Renal pelvis (tissue), 4 donors: ENCODE data around the gene HSD3B1. TPM values are rescaled to one million over a fixed set of nuclear protein-coding genes. Genes with fewer than 3 reads are reported as not detected.
"Not testable (repeated sequence)": the region's sequence is repeated elsewhere in the genome, so short reads cannot be mapped to it uniquely, and the experiment has no call there.

Experiments used
- DNase-seq: peaks from one replicate; pipeline ENCODE4 v3.0.0-alpha.2; 2013
- polyA plus RNA-seq, 3 donors: library from polyadenylated mRNA; unstranded; fragments of 120-200 nt; gene quantifications; one replicate each; pipeline ENCODE4 v1.2.1, GENCODE V29; 2013; ENCODE audit not compliant: insufficient read length in 3 of 3

HSD3B1 gene
- polyA plus RNA-seq, 3 donors: 0.17 to 0.82 (median 0.49) TPM

DNA sequence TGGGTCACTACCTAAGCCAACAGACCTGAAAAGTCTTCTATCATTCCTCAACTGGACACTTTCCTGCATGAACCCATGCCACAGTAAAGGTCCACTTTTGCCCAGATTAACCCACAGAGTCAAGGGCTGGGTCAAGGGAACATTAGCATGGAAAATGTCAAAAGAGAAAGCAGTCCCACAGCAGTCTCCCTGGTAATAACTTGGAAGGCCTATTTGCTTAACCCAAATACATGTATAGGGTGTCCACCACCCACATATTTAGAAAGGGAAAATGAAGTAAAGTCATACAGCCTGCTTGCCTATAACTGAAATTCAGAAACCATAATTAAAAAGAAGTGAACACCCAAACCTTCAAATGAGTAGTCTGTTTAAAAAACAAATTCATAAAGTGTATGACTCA is 16.1 kb upstream of the HSD3B1 start:
- no peak for DNase-seq

DNA sequence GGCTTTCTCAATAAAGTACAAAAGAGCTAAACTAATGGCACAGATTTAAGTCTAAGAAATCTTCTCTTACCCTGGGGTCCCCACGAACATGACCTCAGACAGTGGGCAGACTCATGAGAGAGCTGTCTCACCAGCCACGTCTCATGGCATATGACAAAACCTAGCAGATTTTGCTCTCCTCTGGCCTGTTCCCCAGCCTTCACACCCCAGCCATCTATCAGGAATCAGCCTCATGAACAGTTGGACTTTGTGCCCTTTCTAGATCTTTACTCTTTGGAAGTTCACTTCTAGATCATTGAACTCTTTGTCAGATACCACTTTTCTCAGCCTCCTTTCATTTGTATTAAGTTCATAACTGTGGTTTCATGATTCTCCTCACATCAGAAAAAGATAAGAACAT is 14.2 kb upstream of the HSD3B1 start:
- DNase-seq: no peak

DNA sequence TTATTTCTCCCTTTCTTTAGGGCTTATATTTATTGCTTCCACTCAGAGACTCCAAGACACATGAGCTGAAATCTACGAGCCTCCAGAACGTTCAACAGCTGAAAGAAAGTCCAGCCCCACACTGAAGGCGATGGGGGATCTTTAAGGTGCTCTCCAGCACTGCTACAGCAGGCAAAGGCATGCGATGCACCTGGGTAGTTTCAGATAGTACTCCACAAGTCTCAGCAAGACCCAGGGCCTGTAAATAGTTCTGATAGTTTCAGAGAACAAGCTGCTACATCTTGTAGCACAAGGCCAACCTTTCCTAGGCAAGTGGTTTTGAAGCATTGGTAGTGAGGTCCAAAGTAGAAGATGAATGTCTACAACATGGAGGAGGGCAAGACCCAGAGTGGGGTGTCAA is 2.2 kb upstream of the HSD3B1 start:
- DNase-seq: no peak

DNA sequence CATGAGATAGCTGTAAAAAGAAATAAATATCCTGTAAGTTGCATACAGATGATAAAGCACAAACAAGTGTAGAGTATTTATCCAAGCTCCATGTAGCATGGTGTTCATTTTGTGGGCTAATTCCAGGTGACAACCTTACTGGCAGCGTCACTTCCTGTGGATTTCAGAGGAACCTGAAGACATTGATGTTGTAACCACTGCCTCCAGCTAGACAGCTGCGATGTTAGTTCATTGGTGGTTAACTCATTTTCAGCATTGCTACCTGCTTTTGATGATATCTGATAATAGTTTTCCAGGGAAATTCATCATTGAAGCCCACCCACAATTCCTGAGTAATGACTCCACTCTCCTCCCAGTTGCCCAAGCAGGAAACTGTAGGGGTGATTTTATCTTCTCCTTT is 3.0 kb downstream of the HSD3B1 start:
- no peak for DNase-seq

DNA sequence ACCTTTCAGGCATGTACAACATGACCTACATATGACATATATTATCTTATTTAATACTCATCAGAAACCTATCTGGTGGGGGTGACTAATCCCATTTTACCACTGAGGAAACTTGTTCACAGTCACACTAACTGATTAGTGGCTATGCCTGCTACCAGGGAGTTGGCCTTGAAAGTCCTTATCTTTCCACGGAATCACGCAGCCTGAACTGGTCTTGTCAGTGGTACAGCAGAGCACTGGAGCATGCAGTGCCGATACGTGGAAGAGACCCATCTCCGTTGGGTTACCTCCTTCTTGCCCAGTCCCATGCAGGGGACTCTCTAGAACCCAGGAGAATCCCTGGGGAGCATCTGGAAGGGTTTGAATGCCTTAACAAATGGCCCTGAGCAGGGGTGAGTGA is 8.2 kb downstream of the HSD3B1 start:
- no peak for DNase-seq

DNA sequence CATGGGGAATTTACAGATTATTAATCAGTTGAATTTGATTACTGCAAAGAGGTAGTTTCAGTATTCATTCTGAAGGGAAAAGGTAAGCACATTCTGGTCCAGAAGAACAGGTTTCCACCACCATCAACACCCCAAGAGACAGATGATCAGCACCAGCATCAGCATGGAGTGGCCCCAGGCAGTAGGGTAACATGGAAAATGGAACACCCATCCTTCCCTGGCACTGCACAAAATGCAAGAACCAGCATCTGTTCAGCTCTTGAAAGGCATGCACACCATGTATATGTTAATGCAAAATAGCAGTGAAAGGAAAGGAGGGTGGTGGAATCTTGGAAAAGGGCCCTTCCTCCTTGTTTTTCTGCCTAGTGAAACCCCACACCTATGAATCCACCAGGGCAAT is 9.2 kb downstream of the HSD3B1 start:
- DNase-seq: no peak

DNA sequence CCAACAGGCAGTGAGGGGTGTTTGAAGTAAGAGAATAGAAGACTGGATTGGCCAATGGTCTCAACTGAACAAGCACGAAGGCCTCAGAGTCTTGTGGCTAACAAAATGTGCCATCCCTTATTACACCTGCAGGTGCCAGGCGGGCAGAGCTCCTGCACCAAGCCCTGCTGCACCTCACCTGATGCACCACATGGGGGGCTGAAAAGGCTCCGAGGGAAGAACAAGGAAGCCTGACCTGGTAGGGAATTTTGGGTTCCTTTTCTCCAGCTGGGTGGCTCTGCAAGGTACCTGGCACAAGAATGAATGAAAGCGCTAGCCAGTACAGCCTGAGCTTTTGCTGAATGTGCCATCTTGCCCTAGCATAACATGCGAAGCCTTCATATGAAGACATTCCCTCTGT is 9.7 kb downstream of the HSD3B1 start:
- DNase-seq: no peak

DNA sequence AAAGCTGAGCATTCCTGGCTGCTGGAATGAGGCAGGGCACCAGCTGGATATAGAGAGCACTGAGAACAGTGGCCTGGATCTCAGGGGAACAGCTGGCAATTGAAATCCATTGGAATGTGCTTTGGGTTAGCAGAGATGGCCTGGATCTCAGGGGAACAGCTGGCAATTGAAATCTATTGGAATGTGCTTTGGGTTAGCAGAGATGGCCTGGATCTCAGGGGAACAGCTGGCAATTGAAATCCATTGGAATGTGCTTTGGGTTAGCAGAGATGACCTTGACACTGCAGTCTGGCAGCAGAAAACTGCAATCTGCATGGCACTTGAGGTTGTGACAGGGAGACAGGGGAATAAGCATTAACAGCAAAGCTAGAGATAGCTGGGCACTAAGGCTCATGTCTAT is 10.7 kb downstream of the HSD3B1 start:
- DNase-seq: not testable (repeated sequence)

DNA sequence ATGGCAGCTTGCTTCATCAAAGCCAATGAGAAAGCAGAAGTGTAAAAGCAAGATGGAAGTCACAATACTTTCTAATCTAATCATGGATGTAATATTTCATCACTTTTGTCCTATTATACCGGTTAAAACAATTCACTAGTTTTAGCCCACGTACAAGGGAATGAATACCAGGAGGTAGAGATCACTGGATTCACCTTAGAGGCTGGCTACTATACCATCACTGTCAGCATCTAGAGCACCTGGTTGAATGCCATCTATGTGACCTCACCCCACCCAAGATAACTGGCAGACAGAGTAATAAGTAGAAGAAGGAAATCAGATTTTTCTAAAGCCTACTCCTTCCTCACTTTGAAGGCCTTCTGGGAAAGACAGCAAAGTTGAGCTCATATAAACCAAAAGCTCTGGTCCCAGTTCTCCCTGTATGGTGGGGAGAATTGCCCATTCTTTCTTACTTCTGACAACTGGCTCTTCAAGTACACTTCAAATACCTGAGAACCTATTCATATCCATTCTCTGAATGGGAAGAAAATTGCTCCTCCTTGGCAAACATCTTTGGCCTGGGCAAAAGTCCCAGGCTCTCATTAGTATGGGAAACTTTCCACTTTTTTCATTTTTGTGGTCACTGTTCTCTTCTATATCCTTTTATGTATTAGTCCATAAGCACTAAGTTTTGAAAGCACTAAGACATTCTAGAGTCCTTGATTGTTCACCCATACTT is 24.8 kb downstream of the HSD3B1 start:
- no peak for DNase-seq

DNA sequence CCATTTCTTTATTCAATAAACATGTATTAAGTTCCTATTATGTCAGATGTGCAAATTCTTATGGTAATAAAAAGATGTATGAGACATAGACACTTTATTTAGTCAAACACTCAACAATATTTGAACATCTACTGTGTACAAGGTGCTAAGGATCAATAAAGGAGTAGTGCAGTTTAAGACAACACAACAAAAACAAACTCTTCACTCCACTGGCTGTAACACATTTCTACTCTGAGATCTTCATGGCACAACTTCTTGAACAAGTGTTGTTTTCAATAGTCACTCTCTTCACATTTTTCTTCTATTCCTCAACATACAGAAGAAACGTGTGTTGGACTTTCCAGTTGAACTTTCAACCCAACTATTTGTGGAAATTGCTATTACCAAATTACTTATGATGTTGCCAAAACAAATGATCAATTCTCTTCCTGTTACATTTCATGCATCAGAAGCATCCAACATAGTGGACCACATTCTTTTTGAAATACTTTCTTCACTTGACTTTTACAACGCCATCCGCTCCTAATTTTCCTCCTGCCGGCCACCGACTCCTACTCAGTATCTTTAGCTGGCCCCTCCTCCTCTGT is 25.4 kb downstream of the HSD3B1 start:
- no peak for DNase-seq

DNA sequence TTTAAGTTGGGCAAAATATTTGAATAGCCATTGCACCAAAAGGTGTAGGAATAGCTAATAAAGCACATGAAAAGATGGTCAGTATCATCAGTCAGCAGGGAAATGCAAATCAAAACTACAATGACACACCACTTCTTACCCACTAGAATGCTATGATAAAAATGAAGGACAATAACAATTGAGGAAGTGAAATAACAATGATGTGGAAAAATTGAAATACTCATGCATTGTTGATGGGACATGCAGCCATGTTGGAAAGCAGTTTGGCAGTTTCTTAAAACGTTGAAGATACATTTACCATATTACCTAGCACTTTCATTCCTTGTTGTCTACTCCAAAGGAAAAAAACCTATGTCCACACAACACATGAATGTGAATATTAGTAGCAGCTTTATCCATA is 28.4 kb downstream of the HSD3B1 start:
- no peak for DNase-seq

DNA sequence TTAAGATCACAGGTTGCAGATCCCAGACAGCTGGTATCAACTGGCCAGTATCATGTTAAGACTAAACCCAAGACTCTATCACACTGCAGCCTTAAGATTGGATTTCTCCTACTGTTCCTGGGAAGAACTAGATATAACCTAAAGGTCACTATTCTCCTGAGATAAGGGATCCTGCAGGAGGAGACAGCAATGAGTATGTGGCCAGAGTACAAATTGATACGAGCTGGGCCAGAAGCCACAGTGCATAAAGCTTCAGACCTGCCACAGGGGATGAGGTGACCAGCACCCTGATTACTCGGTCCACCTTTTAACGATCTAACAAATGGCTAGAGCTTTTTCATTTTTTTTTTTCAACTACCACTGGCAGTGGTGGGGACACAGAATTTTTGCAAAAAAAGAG is 31.0 kb downstream of the HSD3B1 start:
- DNase-seq: no peak

DNA sequence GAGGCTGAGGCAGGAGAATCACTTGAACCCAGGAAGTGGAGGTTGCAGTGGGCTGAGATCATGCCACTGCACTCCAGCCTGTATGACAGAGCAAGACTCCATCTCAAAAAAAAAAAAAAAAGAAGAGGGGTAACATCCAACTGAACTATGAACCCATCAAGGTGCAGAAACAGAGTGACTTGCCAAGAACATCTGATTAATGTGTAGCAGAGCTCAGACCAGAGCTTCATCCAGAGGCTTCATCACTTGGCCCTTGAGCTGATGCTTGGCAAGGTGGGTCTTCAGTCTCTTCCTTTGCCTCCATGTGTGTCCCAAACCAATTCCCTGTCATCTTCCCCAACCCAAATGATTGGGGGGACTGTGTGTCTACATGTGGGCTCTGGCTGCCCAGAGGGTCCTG is 32.6 kb downstream of the HSD3B1 start:
- DNase-seq: no peak

DNA sequence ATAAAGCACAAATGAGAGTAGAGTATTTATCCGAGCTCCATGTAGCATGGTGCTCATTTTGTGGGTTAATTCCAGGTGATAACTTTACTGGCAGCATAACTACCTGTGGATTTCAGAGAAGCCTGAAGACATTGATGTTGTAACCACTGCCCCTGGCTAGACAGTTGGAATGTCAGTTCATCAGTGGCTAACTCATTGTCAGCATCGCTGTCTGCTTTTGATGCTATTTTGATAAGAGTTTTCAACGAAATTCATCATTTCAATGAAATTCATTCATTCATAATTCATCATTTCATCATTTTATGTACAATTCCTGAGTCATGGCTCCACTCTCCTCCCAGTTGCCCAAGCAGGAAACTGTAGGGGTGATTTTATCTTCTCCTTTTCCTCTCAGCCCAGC is 34.4 kb downstream of the HSD3B1 start:
- no peak for DNase-seq

DNA sequence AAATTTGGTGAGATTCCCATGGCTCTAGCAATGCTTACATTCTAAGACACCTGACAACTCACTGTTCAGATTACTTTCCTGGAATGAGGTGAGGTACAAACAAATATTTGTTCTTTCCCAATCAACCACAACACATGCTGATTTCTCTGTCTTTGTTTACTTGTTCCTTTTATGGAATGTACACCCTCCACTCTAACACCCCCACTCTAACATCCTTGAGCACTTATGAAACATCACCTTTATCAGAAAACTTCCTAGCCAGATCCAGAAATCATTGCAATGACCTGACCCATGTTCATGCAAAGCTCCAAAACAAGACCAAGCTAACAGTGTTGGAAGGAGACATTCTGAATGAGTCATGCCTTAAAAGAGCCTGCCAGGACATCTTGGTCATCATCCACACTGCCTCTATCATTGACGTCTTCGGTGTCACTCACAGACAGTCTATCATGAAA is 35.5 kb downstream of the HSD3B1 start:
- DNase-seq: no peak

DNA sequence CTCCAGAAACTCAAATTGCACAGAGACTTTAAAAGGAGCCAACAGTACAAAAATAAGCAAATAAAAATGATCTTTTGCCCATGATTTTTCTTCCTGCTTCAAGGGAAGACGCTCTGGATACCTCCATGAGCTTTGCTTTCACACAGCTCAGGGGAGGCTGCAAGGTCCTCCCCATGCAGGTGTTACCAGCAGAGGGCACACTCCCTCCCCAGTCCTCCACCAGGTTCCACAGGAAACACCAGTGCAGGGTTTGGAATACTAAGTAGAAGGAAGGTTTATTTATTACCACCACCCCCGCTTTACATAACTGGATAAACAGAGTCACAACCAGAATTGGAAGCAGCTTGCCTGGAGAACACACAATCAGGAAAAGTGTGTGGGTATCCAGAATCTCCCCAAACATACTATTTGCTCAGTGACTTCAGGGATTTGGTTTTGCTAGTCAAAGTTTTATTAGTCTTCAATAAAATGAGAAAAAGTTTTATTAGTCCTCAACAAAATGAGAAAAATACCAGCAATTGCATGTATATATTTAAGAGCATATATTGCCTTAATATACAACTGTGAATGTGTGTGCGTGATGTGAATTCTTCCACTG is 37.3 kb downstream of the HSD3B1 start:
- no peak for DNase-seq

DNA sequence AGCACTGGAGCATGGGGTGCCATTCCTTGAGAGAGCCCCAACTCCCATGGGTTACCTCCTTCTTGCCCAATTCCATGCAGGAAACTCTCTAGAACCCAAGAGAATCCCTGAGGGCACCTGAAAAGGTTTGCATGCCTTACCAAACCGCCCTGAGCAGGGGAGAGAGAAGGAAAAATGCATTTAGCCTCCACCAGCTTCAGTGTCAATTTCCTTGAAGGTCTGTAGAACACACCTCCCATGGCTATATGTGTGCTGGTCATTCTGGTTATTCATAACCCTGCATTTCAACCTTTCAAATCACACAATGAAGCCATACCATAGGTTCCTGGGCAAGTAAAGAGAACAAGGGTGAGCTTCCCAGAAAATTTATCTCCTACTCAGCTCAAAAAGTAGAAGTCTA is 39.6 kb downstream of the HSD3B1 start:
- DNase-seq: no peak

DNA sequence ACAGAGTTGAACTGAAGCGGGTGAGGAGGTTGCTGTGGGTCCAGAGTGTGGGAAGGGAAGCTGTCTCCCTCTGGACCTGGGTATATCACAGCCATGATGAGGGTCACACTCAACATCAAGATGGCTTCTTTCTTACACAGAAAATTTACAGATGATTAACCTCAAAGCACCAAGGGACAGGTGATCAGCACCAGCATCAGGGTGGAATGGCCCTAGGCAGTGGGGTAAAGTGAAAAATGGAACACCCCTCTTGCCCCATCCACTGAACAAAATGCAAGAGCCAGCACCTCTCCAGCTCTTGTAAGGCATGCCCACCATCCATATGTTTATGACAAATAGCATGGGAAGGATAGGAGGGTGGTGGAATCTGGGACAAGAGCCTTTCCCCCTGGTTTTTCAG is 40.3 kb downstream of the HSD3B1 start:
- no peak for DNase-seq

DNA sequence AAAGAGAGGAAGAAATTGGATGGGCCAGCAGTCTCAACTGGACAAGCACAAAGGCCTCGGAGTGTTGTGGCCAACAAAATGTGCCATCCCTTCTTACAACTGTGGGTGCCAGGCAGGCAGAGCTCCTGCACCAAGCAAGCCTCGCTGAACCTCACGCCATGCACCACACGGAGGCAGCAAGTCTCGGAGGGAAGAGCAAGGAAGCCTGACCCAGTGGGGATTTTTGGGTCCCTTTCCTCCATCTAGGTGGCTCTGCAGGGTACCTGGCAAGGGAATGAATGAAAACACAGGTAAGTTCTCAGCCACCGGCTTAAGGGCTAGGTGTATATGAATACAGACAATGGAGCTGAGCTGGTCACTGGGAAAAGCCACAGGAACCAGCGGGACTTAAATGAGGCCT is 40.8 kb downstream of the HSD3B1 start:
- DNase-seq: no peak

DNA sequence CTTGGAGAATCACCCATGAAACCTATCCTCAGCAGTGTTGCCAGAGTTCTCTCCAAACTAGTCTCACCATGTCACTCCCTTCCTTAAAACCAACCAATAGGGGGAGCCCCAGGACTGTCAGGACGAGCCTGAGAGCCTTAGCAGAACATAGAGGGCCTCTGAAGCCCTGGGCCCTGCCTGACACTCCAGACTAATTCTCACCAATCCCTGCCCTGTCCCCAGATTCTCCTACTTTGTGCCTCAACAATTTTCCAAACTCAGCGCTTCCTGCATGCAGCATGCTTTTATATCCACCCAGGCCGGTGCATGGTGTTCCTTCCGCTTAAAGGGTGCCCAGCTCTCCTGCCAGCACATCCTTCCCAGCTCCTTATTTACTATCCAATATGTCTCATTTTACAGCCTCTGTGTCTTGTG is 42.7 kb downstream of the HSD3B1 start:
- peak; percentile 73 for DNase-seq

DNA sequence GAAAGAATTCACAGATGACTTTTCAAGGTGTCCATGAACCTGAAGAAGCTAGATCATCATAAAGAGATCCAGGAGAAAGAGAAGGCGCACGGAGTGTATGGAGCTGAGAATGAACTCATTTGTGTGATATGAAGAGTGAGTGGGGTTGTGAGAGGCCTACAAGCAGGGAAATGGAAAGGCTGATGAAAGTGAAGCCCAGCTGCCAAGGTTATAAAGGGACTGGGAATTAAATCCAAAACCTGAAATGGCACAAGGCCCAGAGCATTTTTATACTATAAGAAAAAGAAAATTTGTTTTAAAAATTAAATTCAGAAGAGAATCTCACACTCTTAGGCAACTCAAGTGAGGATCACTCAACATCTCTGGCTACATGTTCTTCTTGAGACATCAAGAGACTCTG is 43.4 kb downstream of the HSD3B1 start:
- no peak for DNase-seq

DNA sequence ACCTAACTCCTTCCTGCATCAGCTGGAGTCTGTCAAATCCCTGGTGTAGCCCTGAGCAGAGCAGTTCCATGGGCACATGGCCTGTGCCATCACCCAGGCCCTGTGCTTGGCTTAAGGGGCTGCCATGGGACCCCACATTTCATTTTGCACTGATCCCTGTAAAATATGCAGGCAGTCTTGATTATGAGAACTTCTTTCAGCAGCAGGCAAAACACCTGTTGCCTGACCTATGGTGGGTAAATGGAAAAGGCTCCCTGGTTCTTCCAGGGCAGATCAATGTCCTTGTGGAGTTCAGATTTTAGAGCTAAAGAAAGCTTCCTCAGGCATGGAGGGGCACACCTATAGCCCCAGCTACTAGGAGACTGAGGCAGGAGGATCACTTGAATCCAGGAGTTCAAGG is 44.2 kb downstream of the HSD3B1 start:
- no peak for DNase-seq

DNA sequence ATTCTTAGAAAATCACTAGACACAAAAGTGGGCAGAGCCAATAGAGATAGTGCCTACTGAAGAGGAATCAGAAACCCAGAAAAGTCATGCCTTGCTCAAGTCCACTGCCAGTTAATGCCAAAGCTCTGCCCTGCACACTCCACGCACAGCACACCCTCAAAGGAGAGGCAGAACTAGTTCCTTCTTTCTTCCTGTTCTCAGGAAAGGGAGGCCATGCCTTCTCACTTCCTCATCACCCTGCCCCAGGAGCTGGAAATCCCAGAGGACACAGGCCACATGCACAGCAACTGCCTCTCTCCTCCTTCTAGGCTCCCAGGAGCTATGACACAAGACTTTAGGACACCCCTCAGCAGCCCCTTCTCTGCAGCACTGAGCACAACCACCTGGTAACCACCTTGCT is 45.6 kb downstream of the HSD3B1 start:
- DNase-seq: not testable (repeated sequence)
